ACHN (cell line): ENCODE measurements around the gene SF3B2.

Experiments
- DNase-seq: peaks from one replicate; pipeline ENCODE4 v3.0.0-alpha.2; 2015
- in situ Hi-C: cut with HindIII; loops from 2 replicates; pipeline ENCODE4 v1.10.0; 2017; ENCODE audit warnings: low sequenced_read_pairs, low pct_ligation_motif_present, low pct_unique_long_range_greater_than_20kb

The SF3B2 gene

GRCh38 chr11:66045177-66045639, 7.0 kb upstream of the SF3B2 start:
- in situ Hi-C loops: no loop called here
- DNase-seq: peak; percentile 71

DNA sequence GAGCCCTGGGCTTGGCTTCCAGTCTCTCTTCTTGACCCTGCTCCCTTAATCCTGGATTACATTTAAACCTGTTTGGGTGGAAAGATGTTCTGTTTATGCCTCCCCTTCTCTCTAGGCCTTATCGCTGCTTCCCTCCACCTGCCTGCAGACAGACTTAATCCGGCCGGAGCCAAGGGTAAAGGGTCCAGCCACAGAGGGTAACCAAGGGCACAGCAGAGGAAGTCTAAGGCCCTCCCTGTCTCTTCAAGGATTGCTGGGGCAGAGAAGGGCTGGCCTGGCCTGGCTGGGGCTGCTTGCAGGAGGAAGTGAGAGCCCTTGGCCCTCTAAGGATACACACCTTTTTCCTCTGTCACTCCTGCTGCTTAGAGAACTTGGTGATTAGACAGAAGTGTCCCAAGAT, 5.3 kb upstream of the SF3B2 start:
- in situ Hi-C loops: no loop called here
- no peak for DNase-seq

DNA sequence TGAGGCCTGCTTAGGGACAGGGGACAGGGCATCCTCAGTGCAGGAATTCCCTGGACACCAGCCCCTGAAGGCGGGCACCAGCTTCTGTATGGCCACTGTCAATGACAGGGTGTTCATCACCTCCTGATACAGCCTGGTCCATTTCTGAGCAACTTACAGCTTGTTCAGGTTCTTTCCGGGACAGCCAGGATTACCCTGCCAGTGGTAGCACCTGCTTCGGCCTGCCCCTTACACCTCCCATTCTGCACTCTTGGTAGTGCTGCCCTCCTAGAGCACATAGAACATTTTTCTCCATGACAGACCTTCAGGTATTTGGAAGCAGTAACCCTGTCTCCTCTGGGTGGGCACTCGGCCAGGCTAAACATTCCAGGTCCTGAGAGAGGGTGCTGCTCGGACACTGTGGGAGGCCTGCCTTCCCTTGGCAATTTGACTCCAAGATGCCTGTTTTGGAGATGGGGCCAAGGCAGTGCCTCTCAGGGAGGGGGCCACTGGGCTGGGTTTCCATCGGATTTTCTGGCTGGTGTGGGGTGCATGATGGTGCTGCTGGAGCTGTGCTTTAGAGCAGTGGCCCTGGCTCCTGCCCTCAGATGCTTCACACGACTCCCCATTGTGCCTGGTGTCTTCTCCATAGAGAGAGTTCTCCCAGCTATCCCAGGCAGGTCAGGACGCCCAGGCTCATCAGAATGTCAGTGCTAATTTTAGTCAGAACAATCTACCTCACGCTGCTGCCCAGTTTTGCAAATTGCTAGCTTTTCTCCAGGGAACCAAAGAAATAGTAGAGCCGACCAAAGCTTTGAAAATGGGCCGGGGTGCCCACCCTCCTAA, 4.4 kb upstream of the SF3B2 start:
- peak; percentile 27 for DNase-seq
- in situ Hi-C loops: no loop called here

- DNase-seq: no peak
- in situ Hi-C loops: no loop called here
Measured at GRCh38 chr11:66048547-66049323, 3.4 kb upstream of the SF3B2 start, which contains the start of gene GAL3ST3. Gene GAL3ST3, minus strand, starts transcription at chr11:66049161. Its CDS starts 3,746 bp downstream, at chr11:66045415.

- peak; percentile 5 for DNase-seq
- in situ Hi-C loops: no loop called here
Measured at GRCh38 chr11:66050581-66051231, 1.5 kb upstream of the SF3B2 start.

GRCh38 chr11:66051371-66051765, 796 bp upstream of the SF3B2 start:
- in situ Hi-C loops: no loop called here
- DNase-seq: peak; percentile 35

DNA sequence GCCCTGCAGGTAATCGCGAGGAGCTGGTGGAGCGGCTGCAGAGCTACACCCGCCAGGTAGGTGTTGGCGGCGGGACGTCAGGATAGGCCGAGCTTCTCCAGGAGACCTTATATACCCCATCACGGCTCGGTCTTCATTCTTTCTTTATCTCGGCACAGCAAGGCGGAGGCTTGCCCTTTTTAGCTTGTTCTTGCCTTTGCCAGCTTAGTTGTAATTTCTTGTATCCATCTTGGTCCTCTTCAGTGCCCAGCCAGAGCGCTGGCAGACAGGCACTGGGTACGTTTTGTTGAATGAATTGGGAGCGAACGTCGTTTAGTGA, 459 bp downstream of the SF3B2 start:
- in situ Hi-C loops: no loop called here
- no peak for DNase-seq

DNA sequence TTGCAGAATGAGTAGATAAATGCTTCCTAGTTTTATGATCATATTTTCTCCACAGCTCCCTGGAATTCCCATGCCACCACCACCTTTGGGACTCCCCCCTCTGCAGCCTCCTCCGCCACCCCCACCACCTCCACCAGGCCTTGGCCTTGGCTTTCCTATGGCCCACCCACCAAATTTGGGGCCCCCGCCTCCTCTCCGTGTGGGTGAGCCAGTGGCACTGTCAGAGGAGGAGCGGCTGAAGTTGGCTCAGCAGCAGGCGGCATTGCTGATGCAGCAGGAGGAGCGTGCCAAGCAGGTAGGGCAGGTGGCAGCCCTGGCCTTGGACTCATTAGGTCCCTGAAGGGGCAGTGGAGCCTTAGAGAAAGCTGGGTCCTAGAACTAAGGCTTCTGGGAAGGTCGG, 2.9 kb downstream of the SF3B2 start:
- no peak for DNase-seq
- in situ Hi-C loops: no loop called here

- in situ Hi-C loops: no loop called here
- no peak for DNase-seq
Measured at GRCh38 chr11:66056501-66056900, 4.3 kb downstream of the SF3B2 start.

- in situ Hi-C loops: no loop called here
- DNase-seq: no peak
Measured at GRCh38 chr11:66059966-66060680, 8.0 kb downstream of the SF3B2 start.

GRCh38 chr11:66061268-66061667, 9.1 kb downstream of the SF3B2 start:
- no peak for DNase-seq
- in situ Hi-C loops: no loop called here

DNA sequence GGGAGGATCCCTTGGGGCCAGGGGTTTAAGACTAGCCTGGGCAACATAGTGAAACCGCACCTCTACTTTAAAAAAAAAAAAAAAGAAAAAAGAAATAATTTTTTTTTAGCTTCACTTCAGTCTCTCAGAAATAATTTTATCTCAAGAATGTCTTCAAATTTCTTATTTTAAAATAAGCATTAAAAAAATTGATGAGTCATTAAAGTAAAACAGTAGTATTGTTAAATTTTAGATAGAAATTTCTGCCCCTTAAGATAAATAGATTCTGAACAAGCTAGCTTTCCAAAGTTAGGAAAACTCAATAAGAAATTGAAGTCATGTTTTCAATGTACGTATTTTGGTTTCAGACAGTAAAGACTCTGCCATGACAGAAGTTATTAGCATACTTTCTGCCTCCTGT, 10.2 kb downstream of the SF3B2 start:
- DNase-seq: no peak
- in situ Hi-C loops: no loop called here

- in situ Hi-C loops: no loop called here
- no peak for DNase-seq
Measured at GRCh38 chr11:66063900-66064299, 11.7 kb downstream of the SF3B2 start.

DNA sequence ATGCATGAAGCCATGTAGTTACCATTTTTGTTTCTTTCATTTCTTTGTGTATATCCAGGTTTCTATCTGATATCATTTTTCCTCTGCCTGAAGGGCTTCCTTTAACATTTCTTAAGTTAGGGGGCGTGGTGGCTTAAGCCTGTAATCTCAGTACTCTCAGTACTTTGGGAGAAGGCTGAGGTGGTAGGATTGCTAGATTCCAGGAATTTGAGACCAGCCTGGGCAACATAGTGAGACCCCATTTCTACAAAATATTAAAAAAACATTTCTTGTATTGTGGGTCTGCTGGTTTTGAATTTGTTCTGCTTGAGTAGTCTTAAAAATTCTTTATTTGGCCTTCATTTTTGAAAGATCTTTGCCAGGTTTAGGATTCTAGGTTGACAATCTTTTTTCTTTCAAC, 12.4 kb downstream of the SF3B2 start:
- no peak for DNase-seq
- in situ Hi-C loops: no loop called here

DNA sequence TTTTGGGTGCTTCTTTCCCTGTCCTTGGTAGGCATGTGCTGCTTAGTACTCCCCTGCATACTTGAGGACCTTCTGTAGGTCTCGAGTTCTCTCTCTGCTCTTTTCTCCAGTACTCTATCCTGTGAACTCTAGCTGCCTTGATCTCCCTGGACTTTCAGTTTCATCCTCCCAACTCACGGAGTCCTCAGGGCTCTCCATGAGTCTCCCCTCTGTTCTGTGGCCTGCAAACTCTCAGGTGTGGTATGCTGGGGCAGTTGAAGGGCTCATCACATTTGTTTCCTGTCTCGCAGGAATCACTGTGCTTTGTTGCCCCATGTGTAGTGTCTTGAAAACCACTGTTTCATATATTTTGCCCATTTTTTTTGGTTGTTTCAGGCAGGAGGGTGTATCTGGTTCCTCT, 14.6 kb downstream of the SF3B2 start:
- in situ Hi-C loops: no loop called here
- DNase-seq: no peak

DNA sequence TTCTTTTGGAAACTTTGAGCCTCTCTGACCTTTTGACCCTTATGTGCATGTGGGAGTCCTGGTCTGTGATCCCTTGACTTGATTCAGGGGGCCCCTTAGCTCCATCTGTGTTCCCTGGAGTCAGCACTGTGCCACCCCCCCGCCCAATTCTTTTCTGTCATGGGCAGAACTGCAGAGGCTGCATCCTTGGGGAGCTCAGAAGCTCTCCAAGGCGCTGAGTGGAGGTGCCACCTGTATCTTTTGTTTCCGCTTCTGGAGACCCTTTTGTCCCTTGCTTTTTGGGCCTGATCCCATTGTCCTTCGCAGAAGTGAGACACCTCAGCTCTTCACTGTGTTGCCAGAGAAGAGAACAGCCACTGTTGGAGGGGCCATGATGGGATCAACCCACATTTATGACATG, 15.5 kb downstream of the SF3B2 start:
- in situ Hi-C loops: no loop called here

DNA sequence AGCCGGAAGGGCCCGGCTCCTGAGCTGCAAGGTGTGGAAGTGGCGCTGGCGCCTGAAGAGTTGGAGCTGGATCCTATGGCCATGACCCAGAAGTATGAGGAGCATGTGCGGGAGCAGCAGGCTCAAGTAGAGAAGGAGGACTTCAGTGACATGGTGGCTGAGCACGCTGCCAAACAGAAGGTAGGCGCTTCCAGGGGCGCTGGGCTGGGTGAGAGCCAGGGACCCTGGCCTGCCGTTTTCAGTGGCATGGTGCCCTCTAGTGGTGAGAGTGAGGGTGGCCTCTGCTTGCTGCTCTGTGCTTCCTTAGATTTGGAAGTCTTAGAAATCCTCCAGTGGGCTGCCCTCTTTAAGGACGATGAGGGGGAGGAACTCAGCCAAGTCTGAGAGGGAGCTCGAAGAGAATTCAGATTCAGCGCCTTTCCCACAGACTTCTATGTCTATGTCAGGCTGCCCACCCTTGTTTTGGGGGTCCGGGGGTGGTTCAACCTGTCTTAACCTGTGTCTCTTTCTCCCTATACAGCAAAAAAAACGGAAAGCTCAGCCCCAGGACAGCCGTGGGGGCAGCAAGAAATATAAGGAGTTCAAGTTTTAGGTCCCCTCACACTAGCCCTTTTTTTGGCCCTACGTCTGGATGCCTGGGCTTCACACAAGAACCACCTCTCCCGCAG, 16.1 kb downstream of the SF3B2 start:
- DNase-seq: peak; percentile 69
- in situ Hi-C loops: no loop called here

More for the DNA sequence above, 15.5 kb downstream of the SF3B2 start:
- DNase-seq: no peak
